ENCODE measurements around the gene EVX2.

- no peak for TF ChIP-seq POLR2A (IDR thresholded peaks at IDR 0.05)
- no peak for TF ChIP-seq EP300 (IDR thresholded peaks at IDR 0.05)
- TF ChIP-seq CTCF (IDR thresholded peaks at IDR 0.05): no peak
- TF ChIP-seq POLR2AphosphoS5 (IDR thresholded peaks at IDR 0.05): no peak
These were observed 33.5 kb upstream of the EVX2 start for GRCh38 chr2:176117162-176117822.

Measured in upper lobe of left lung (tissue), 4 donors.